Ishikawa (cell line): ENCODE results near the gene SYK.

ENCODE experiments used
- CEBPB ChIP-seq: IDR thresholded peaks from 2 replicates; pipeline ENCODE4 v1.6.1; 2012
- CREB1 ChIP-seq: IDR thresholded peaks from 2 replicates; pipeline ENCODE4 v1.6.1; 2012; ENCODE audit warnings: low read depth
- EGR1 ChIP-seq: IDR thresholded peaks from 2 replicates; pipeline ENCODE4 v1.6.1; 2012
- EP300 ChIP-seq: IDR thresholded peaks from 2 replicates; pipeline ENCODE4 v1.6.1; 2012; ENCODE audit warnings: borderline replicate concordance
- FOXM1 ChIP-seq: IDR thresholded peaks from 2 replicates; pipeline ENCODE4 v1.6.1; 2012; ENCODE audit warnings: low read depth, borderline replicate concordance
- NFIC ChIP-seq: IDR thresholded peaks from 2 replicates; pipeline ENCODE4 v1.6.1; 2012
- RAD21 ChIP-seq: IDR thresholded peaks from 2 replicates; pipeline ENCODE4 v1.6.1; 2012; ENCODE audit warnings: low read depth
- TAF1 ChIP-seq: IDR thresholded peaks from 2 replicates; pipeline ENCODE4 v1.6.1; 2012; ENCODE audit warnings: low read depth, mild to moderate bottlenecking
- TCF12 ChIP-seq: IDR thresholded peaks from 2 replicates; pipeline ENCODE4 v1.6.1; 2012; ENCODE audit warnings: low read depth
- TEAD4 ChIP-seq: IDR thresholded peaks from 2 replicates; pipeline ENCODE4 v1.6.1; 2012
- YY1 ChIP-seq: IDR thresholded peaks from 2 replicates; pipeline ENCODE4 v1.6.1; 2012; ENCODE audit warnings: low read depth
- ZBTB7A ChIP-seq: IDR thresholded peaks from 2 replicates; pipeline ENCODE4 v1.6.1; 2012; ENCODE audit warnings: low read depth
- TF ChIP-seq, protein P1 (sequence below): IDR thresholded peaks from 2 replicates; pipeline ENCODE4 v1.6.1; 2012; ENCODE audit warnings: low read depth, mild to moderate bottlenecking
- TF ChIP-seq, protein P2 (sequence below): IDR thresholded peaks from 2 replicates; pipeline ENCODE4 v1.6.1; 2012
- TF ChIP-seq, protein P3 (sequence below): IDR thresholded peaks from 2 replicates; pipeline ENCODE4 v1.6.1; 2012

SYK gene

DNA sequence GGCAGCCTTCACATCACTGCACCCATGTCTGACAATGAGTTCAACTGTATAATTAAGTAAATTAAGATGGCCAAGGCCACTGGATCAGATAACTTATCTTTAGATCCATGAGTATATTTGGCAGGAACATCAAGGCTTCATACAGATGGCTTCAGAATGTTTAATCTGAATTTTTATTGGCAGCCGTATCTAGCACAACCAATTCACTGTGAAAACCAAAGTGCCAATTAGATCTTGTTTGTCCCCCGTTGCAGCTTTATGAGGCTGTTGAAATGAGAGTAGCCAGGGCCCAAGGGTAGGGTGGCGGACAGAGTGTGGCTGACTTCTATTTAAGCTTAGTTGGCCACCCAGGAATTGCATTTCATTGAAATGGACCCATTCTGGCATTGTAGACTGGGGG lies 137.7 kb downstream of the SYK start:
- TF ChIP-seq ZBTB7A = no peak
- TF ChIP-seq CREB1 = no peak
- no peak for TF ChIP-seq EP300
- no peak for TF ChIP-seq TAF1
- TF ChIP-seq RAD21 = no peak
- no peak for TF ChIP-seq NFIC
- TF ChIP-seq, protein P1, sequence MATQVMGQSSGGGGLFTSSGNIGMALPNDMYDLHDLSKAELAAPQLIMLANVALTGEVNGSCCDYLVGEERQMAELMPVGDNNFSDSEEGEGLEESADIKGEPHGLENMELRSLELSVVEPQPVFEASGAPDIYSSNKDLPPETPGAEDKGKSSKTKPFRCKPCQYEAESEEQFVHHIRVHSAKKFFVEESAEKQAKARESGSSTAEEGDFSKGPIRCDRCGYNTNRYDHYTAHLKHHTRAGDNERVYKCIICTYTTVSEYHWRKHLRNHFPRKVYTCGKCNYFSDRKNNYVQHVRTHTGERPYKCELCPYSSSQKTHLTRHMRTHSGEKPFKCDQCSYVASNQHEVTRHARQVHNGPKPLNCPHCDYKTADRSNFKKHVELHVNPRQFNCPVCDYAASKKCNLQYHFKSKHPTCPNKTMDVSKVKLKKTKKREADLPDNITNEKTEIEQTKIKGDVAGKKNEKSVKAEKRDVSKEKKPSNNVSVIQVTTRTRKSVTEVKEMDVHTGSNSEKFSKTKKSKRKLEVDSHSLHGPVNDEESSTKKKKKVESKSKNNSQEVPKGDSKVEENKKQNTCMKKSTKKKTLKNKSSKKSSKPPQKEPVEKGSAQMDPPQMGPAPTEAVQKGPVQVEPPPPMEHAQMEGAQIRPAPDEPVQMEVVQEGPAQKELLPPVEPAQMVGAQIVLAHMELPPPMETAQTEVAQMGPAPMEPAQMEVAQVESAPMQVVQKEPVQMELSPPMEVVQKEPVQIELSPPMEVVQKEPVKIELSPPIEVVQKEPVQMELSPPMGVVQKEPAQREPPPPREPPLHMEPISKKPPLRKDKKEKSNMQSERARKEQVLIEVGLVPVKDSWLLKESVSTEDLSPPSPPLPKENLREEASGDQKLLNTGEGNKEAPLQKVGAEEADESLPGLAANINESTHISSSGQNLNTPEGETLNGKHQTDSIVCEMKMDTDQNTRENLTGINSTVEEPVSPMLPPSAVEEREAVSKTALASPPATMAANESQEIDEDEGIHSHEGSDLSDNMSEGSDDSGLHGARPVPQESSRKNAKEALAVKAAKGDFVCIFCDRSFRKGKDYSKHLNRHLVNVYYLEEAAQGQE = no peak
- no peak for TF ChIP-seq EGR1
- no peak for TF ChIP-seq YY1
- TF ChIP-seq, protein P2, sequence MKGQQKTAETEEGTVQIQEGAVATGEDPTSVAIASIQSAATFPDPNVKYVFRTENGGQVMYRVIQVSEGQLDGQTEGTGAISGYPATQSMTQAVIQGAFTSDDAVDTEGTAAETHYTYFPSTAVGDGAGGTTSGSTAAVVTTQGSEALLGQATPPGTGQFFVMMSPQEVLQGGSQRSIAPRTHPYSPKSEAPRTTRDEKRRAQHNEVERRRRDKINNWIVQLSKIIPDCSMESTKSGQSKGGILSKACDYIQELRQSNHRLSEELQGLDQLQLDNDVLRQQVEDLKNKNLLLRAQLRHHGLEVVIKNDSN = no peak
- TF ChIP-seq TEAD4 = no peak
- no peak for TF ChIP-seq TCF12
- TF ChIP-seq, protein P3, sequence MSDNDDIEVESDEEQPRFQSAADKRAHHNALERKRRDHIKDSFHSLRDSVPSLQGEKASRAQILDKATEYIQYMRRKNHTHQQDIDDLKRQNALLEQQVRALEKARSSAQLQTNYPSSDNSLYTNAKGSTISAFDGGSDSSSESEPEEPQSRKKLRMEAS = no peak
- no peak for TF ChIP-seq FOXM1
- TF ChIP-seq CEBPB = no peak

DNA sequence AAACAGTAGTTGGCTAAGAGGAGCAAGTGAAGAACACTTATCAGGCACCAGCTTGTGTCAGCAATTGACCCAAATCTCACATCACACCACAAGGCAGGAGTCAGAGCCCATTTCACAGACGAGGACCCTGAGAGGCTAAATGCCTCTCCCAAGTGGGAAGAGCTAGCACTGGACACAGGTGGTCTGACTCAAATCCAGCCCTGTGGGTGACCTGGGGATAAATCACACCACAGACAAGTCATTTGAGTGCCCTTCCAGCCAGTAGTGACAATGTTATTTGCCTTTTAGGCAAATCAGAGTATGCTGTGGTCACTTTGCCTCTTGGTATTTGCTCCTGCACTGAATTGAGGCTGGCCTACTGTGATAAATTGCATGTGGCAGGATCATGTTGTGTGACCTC lies 138.7 kb downstream of the SYK start:
- TF ChIP-seq, protein P3 = no peak
- no peak for TF ChIP-seq ZBTB7A
- TF ChIP-seq CEBPB = no peak
- TF ChIP-seq, protein P1 = no peak
- TF ChIP-seq, protein P2 = no peak
- no peak for TF ChIP-seq EP300
- no peak for TF ChIP-seq FOXM1
- TF ChIP-seq EGR1 = no peak
- TF ChIP-seq NFIC = no peak
- TF ChIP-seq TAF1 = no peak
- no peak for TF ChIP-seq TEAD4
- TF ChIP-seq YY1 = no peak
- TF ChIP-seq CREB1 = no peak
- TF ChIP-seq TCF12 = no peak
- no peak for TF ChIP-seq RAD21

DNA sequence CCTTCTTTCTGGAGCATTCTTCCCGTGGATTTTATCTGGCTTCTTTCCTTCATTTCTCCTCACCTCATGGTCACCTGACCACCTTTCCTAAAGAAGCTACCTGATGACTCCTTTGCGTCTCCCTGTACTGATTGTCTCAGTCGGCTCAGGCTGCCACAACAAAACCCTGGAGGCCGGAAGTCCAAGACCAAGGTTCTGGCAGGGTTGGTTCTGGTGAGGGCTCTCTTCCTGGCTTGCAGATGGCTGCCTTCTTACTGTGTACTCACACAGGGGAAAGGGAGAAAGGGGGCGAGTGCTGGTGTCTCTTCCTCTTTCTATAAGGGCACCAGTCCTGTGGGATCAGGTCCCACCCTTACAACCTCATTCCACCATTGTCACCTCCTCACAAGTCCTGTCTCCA lies 140.0 kb downstream of the SYK start:
- TF ChIP-seq EGR1 (no peak), ZBTB7A (no peak), TEAD4 (no peak)
- TF ChIP-seq, protein P2 = no peak
- TF ChIP-seq, protein P3 = no peak

DNA sequence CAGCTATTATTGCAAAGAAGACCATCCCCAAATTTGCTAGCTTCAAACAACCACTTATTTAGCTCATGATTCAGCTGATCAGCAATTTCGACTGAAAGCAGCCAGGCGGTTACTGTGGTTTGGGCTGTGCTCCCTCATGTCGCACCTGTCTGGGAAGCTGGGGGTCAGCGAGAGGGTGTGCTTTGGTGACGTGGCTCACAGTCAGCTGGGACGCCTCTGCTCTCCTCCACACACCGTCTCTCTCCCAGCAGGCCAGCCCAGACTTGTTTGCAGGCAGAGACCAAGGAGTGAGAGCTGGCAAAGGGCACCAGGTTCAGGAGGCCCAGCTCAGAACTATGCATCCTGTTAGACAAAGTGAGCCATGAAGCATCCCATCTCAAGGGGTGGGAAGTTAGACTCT lies 140.9 kb downstream of the SYK start:
- TF ChIP-seq EGR1 (no peak), RAD21 (no peak), TAF1 (no peak), NFIC (no peak), ZBTB7A (no peak), FOXM1 (no peak), TEAD4 (no peak), CREB1 (no peak), CEBPB (no peak), TCF12 (no peak), YY1 (no peak), EP300 (no peak)
- TF ChIP-seq, protein P2 = no peak
- TF ChIP-seq, protein P3 = no peak
- TF ChIP-seq, protein P1 = no peak
